Ishikawa (cell line): ENCODE results near the gene LPAR1.

ENCODE experiments used
- CEBPB ChIP-seq: IDR thresholded peaks from 2 replicates; pipeline ENCODE4 v1.6.1; 2012
- CREB1 ChIP-seq: IDR thresholded peaks from 2 replicates; pipeline ENCODE4 v1.6.1; 2012; ENCODE audit warnings: low read depth
- EGR1 ChIP-seq: IDR thresholded peaks from 2 replicates; pipeline ENCODE4 v1.6.1; 2012
- EP300 ChIP-seq: IDR thresholded peaks from 2 replicates; pipeline ENCODE4 v1.6.1; 2012; ENCODE audit warnings: borderline replicate concordance
- FOXM1 ChIP-seq: IDR thresholded peaks from 2 replicates; pipeline ENCODE4 v1.6.1; 2012; ENCODE audit warnings: low read depth, borderline replicate concordance
- NFIC ChIP-seq: IDR thresholded peaks from 2 replicates; pipeline ENCODE4 v1.6.1; 2012
- RAD21 ChIP-seq: IDR thresholded peaks from 2 replicates; pipeline ENCODE4 v1.6.1; 2012; ENCODE audit warnings: low read depth
- TAF1 ChIP-seq: IDR thresholded peaks from 2 replicates; pipeline ENCODE4 v1.6.1; 2012; ENCODE audit warnings: low read depth, mild to moderate bottlenecking
- TCF12 ChIP-seq: IDR thresholded peaks from 2 replicates; pipeline ENCODE4 v1.6.1; 2012; ENCODE audit warnings: low read depth
- TEAD4 ChIP-seq: IDR thresholded peaks from 2 replicates; pipeline ENCODE4 v1.6.1; 2012
- YY1 ChIP-seq: IDR thresholded peaks from 2 replicates; pipeline ENCODE4 v1.6.1; 2012; ENCODE audit warnings: low read depth
- ZBTB7A ChIP-seq: IDR thresholded peaks from 2 replicates; pipeline ENCODE4 v1.6.1; 2012; ENCODE audit warnings: low read depth
- TF ChIP-seq, protein P1 (sequence below): IDR thresholded peaks from 2 replicates; pipeline ENCODE4 v1.6.1; 2012; ENCODE audit warnings: low read depth, mild to moderate bottlenecking
- TF ChIP-seq, protein P2 (sequence below): IDR thresholded peaks from 2 replicates; pipeline ENCODE4 v1.6.1; 2012
- TF ChIP-seq, protein P3 (sequence below): IDR thresholded peaks from 2 replicates; pipeline ENCODE4 v1.6.1; 2012

LPAR1 gene

DNA sequence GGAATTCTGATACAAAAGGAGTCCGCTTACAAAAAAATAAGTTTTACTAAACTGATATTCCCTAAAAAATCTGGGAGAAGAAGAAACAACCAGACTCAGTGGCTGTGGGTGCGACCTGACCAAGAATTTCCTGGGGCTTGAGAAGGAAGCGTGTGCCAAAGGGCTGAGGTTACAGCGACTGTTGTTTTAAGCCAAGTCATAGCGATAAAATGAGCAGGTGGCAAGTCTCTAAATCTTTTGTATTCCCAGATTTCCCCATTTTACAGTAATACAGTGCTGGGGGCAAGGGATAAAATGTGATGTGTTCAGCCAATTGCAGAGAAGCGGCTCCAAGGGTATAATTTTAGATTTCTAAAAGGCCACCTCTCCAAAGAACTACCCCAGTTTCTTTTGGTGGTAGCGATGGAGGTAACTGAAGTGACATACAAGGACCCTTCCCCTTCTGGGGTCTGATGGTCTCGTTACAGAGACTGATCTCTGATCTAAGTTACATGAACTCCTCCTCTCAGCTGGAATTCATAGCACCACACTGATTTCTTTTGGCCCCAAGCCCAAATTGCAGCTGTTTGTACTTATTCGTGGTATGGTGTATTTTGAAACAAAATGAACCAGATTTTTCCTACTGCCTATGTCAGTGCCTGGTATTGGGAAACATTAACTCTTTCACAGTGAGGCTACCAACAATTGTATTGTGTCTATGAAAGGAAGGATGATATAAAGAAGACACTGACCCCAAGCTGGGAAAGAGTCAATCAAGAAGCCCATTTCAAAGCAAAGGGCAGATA, 41.6 kb downstream of the LPAR1 start:
- no peak for TF ChIP-seq TEAD4
- TF ChIP-seq RAD21, result no peak
- no peak for TF ChIP-seq CEBPB
- TF ChIP-seq, protein P1, sequence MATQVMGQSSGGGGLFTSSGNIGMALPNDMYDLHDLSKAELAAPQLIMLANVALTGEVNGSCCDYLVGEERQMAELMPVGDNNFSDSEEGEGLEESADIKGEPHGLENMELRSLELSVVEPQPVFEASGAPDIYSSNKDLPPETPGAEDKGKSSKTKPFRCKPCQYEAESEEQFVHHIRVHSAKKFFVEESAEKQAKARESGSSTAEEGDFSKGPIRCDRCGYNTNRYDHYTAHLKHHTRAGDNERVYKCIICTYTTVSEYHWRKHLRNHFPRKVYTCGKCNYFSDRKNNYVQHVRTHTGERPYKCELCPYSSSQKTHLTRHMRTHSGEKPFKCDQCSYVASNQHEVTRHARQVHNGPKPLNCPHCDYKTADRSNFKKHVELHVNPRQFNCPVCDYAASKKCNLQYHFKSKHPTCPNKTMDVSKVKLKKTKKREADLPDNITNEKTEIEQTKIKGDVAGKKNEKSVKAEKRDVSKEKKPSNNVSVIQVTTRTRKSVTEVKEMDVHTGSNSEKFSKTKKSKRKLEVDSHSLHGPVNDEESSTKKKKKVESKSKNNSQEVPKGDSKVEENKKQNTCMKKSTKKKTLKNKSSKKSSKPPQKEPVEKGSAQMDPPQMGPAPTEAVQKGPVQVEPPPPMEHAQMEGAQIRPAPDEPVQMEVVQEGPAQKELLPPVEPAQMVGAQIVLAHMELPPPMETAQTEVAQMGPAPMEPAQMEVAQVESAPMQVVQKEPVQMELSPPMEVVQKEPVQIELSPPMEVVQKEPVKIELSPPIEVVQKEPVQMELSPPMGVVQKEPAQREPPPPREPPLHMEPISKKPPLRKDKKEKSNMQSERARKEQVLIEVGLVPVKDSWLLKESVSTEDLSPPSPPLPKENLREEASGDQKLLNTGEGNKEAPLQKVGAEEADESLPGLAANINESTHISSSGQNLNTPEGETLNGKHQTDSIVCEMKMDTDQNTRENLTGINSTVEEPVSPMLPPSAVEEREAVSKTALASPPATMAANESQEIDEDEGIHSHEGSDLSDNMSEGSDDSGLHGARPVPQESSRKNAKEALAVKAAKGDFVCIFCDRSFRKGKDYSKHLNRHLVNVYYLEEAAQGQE, result no peak
- no peak for TF ChIP-seq FOXM1
- TF ChIP-seq TAF1, result no peak
- no peak for TF ChIP-seq EGR1
- TF ChIP-seq TCF12, result no peak
- TF ChIP-seq CREB1, result no peak

DNA sequence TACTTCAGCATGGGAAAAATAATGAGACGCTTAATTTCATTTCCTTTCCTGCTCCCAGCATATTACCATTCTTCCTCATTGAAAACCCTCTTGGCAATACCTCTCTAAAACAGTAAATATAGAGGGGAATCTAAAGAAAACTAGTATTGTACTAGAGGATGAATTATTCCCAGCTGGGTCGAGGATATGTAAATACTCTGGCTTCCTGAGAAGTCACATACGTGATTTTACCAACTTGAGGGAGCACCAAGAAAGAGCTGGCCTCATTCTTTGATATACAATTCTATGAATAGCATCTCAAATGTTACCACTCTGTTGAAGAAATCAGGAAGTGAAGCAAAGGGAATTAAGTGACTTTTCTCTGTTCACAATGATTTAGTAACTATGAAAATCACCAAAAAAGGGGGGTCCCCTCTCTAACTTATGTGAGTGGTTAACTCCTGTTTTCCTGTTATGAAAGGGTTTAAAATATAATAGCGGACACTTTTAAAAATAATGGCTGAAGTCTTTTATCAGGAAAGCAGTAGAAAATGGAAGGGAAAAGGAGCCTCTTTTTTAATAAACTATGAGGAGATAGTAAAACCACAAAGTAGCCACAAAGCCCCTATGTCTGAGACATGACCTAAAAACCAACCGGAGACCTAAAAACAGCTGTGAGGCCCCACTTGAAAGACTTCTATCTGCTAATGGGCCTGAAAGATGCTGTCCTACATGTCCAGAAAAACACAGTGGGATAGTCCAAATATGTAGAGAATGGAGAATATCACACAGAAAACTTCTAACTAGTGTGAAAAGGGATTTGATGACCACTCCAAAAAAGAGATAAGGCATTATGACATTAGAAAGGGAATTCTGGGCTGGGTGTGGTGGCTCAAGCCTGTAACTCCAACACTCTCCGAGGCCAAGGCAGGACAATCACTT, 42.6 kb downstream of the LPAR1 start:
- TF ChIP-seq CEBPB, result no peak
- TF ChIP-seq NFIC, result no peak
- no peak for TF ChIP-seq ZBTB7A
- no peak for TF ChIP-seq RAD21
- TF ChIP-seq, protein P2, sequence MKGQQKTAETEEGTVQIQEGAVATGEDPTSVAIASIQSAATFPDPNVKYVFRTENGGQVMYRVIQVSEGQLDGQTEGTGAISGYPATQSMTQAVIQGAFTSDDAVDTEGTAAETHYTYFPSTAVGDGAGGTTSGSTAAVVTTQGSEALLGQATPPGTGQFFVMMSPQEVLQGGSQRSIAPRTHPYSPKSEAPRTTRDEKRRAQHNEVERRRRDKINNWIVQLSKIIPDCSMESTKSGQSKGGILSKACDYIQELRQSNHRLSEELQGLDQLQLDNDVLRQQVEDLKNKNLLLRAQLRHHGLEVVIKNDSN, result no peak
- no peak for TF ChIP-seq TCF12
- no peak for TF ChIP-seq FOXM1
- TF ChIP-seq, protein P1, result no peak
- TF ChIP-seq YY1, result no peak

DNA sequence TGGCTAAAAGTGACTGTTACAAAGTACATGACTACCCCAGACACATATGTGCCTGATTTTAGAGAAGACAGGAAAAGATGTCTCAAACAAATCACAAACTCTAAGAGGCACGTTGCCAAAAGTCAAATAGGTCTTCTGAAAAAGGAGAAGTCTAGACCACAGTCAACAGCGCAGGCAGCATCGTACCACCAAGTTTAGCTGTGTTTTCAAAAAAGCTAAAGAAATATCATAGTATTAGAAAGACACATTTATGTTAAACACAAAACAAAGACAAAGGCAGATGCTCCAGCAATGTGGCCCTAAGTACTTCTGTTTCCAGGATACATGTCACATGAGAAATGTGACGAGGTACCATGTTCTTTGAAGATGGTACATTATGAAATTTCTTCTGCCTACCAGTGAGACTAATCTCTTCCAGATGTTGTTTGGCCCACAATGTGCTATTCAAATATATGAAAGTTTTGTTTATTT, 43.5 kb downstream of the LPAR1 start:
- TF ChIP-seq TEAD4, result no peak
- TF ChIP-seq, protein P1, result no peak
- TF ChIP-seq YY1, result no peak
- no peak for TF ChIP-seq EP300

DNA sequence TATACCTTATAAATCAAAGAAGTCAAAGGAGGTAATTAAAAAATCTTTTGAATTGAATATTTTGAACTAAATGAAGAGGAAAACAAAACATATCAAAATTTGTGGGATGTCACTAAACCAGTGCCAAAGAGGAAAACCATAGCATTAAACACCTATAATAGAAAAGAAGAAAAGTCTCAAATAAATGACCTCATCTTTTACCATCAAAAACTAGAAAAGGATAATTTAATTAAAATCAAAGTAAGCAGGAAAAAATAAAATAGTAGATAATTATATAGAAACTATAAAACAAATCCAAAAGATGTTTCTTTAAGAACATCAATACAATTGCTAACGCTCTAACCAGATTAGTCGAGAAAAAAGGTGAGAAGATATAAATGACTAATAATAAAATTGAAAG, 47.8 kb downstream of the LPAR1 start:
- TF ChIP-seq YY1, result no peak

DNA sequence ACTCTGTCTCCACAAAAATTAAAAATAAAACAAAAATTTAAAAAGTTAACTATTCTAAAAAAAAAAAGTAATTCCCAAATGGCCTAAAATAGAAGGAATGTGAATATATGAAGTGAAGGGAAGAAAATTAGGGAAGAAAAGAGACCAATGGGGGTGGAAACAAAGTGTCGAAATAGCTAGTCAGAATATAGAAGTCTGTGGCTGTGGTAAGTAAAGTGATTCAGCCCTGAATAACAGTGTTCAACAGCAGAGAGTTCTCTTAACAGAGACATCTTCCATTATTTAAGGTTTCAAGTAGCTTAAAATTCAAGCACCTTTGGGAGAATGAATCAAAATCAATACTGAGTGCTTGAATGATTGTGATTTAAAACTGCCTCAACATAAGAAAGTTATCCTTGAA, 51.7 kb downstream of the LPAR1 start:
- TF ChIP-seq RAD21, result no peak
- TF ChIP-seq NFIC, result no peak
- no peak for TF ChIP-seq CREB1
- TF ChIP-seq, protein P1, result no peak
- TF ChIP-seq EGR1, result no peak
- TF ChIP-seq CEBPB, result no peak
- TF ChIP-seq TEAD4, result no peak
- TF ChIP-seq, protein P3, sequence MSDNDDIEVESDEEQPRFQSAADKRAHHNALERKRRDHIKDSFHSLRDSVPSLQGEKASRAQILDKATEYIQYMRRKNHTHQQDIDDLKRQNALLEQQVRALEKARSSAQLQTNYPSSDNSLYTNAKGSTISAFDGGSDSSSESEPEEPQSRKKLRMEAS, result no peak
- TF ChIP-seq EP300, result no peak
- no peak for TF ChIP-seq YY1
